Muscle of arm (tissue), 12 donors: ENCODE measurements around the gene PNKP. TPM values are rescaled to one million over a fixed set of nuclear protein-coding genes. Genes with fewer than 3 reads are reported as not detected.

Experiments used
- DNase-seq: peaks from one replicate; pipeline ENCODE4 v3.0.0-alpha.2; 2013
- polyA plus RNA-seq, 12 donors: library from polyadenylated mRNA; unstranded; fragments of 120-200 nt; gene quantifications; one replicate each; pipeline ENCODE4 v1.2.1, GENCODE V29; 2013; ENCODE audit not compliant: insufficient read length in 12 of 12

PNKP gene
- polyA plus RNA-seq, 12 donors, result 17.2 to 73.0 (median 28.5) TPM; not detected in 1

- no peak for DNase-seq
Observed at GRCh38 chr19:49861107-49861506, 6.3 kb downstream of the PNKP start.

- no peak for DNase-seq
Observed at GRCh38 chr19:49860336-49861102, 6.9 kb downstream of the PNKP start.

GRCh38 chr19:49859682-49860335 lies 7.6 kb downstream of the PNKP start:
- no peak for DNase-seq

GRCh38 chr19:49858088-49858985 lies 9.0 kb downstream of the PNKP start:
- no peak for DNase-seq

GRCh38 chr19:49857838-49858087 lies 9.6 kb downstream of the PNKP start:
- DNase-seq, result no peak

- no peak for DNase-seq
Observed at GRCh38 chr19:49857061-49857837, 10.1 kb downstream of the PNKP start.

GRCh38 chr19:49856574-49857021 lies 10.8 kb downstream of the PNKP start:
- no peak for DNase-seq

- DNase-seq, result no peak
Observed at GRCh38 chr19:49855676-49856573, 11.5 kb downstream of the PNKP start.

GRCh38 chr19:49855277-49855675 lies 12.1 kb downstream of the PNKP start:
- DNase-seq, result no peak

GRCh38 chr19:49854378-49855263 lies 12.8 kb downstream of the PNKP start:
- no peak for DNase-seq

- no peak for DNase-seq
Observed at GRCh38 chr19:49853852-49854377, 13.5 kb downstream of the PNKP start.

- DNase-seq, result no peak
Observed at GRCh38 chr19:49852631-49853126, 14.7 kb downstream of the PNKP start.

- peak; percentile 43 for DNase-seq
Observed at GRCh38 chr19:49851456-49852259, 15.7 kb downstream of the PNKP start.

GRCh38 chr19:49850487-49851342 lies 16.7 kb downstream of the PNKP start, which contains the start of gene PTOV1:
Gene PTOV1, plus strand, starts transcription at chr19:49851159.
- DNase-seq, result peak; percentile 91

- DNase-seq, result no peak
Observed at GRCh38 chr19:49850221-49850486, 17.2 kb downstream of the PNKP start.

GRCh38 chr19:49849433-49850220 lies 17.7 kb downstream of the PNKP start:
- DNase-seq, result no peak

GRCh38 chr19:49848938-49849337 lies 18.4 kb downstream of the PNKP start:
- no peak for DNase-seq
